ENCODE data around the gene NEU2.
"Not testable (repeated sequence)": the region's sequence is repeated elsewhere in the genome, so short reads cannot be mapped to it uniquely, and the experiment has no call there.

NEU2 gene

DNA sequence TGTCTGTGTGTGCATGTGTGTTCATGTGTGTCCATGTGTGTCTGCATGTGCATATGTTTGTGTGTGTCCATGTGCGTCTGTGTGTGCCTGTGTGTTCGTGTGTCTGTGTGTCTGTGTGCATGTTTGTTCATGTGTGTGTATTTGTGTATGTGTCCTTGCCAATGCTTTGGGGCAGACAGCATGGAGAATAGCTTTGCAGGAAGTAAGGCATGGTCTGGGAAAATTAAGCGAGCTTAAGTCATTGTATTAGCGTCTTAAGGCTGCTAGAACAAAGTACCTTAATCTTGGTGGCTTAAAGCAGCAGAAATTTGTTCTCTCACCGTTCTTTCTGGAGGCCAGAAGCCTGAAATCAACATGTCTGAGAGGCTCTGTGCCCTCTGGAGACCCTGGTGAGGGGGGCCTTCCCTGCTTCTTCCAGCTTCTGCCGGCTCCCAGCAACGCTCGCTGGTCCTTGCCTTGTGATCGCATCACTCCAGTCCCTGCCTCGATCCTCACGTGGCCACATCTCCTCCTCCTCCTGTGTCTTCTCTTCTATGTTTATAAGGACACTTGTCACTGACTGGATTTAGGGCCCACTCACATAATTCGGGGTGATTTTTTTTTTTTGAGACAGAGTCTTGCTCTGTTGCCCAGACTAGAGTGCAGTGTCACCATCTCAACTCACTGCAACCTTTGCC lies 3.8 kb downstream of the NEU2 start:
- DNase-seq, result no peak

DNA sequence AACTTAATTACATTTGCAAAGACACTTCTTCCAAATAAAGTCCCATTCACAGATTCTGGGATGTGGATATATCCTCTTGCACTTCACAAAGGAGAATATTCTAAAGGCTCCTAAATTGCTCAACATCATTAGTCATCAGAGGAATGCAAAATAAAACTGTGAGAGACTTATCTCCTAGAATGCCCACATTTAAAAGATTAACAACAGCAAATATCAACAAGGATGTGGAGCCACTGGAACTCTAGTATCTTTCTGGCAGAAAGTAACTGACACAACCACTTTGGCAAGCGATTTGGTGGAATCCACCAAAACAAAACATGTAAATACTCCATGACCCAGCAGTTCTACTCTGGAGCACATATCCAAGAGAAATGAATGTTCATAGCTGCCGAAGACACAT lies 4.6 kb downstream of the NEU2 start:
- no peak for DNase-seq

DNA sequence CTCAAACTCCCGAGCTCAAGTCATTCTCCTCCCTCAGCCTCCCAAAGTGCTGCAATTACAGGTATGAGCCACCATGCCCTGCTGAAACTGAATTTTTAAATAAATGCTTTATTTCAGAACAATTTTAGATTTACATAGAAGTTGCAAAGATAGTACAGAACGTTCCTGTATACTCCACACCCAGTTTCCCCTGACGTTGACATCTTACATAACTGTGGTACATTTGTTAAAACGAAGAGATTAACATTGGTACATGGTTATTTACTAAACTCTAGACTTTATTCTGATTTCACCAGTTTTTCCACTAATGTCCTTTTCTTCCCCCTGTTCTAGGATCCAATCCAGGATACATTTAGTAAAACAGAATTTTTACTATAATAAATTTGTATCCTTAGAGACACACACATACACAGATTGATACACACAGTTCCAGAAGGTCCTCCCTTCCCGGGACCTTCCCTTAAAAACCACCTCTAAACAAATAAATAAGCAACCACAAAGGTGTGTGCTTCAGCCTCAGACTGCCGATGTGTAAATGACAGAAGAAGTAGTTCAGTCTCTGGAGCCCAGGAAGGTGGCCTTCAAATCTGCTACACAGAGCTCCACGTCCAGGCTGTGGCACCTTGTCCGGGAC lies 6.9 kb downstream of the NEU2 start:
- DNase-seq, result no peak

DNA sequence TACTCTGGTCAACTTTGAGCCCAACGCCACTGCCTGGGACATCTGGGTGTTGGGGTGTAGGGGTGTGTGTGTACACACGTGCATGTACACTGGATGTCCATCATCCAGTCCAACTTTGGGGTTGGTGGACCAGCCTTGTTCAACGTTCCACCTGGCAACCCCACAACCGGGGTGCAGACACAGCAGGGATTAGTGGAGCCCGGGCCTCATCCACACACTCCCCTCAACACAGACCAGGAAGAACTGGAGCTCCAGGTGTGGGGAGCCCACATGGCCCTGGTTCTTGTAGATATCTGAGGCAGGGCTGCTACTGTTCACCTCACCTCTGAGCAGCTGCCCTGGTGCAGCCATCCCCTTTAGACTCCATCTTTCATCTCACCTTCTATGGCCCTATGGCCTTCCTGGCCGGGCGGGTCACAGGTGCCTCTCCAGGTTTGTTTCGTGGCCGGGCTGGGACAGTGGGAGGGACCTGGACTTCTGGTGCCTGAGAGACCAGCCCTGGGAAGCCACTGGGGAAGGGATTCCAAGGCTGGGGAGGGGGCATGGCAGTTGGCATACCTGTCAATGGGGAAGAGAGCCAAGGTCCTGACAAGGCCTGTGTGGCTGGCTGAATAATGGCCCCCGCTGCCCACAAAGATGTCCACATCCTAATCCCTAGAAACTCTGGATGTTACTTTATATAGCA lies 7.5 kb downstream of the NEU2 start:
- DNase-seq, result no peak

DNA sequence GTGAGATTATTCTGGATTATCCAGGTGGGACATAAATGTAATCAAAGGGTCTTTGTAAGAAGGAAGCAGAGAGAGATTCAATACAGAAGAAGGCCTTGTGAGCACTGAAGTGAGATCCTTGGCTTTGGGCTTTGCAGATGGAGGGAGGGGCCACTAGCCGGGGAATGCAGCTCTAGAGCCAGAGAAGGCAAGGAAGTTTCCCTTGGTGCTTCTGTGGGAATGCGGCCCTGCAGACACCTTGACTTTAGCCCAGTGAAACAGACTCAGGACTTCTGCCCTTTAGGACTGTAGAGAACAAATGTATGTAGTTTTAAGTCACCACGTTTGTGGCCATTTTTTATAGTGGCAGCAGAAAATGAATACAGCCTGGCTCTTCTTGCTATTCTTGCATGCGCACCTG lies 8.1 kb downstream of the NEU2 start:
- no peak for DNase-seq

DNA sequence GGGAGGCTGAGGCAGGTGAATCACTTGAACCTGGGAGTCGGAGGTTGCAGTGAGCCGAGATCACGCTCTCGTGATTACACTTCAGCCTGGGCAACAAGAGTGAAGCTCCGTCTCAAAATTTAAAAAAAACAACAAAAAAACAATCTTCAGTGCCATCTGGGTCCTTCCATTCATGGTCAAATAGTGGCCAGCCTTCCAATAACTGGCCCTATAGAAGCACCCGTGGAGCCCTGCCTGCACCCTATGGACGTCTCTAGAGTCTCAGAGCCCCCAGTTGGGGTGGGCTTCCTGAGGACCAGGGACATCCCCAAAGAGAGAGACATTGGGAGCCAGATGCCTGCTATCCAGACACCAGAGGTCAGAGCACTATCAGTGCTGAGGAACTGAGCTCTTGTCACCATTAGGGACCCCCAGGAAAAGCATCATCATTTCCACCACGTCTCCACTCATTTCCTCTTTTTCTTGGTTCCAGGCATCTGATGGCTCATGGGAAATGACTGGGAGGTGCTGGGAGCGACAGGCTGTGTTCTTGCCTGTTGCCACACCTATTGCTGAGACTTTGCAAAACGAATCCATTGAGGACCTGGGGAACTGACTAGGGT lies 9.4 kb downstream of the NEU2 start:
- no peak for DNase-seq

DNA sequence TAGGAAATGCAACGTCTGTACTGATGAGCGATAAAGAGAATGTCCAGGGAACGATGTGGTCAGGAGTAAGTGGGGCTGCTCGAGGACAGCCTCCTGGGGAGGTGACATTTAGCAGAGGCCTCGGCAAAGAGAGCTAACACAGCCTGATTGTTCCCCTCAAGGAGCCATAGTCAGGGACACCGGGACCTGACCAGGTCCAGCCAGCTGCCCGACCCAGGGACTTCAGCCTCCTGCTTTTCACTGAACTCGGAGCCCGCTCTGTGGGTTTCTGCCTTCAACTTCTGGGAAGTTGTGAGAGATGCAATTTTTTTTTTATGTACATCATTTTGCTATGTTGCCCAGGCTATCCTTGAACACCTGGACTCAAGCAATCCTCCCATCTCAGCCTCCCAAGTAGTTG lies 10.1 kb downstream of the NEU2 start:
- no peak for DNase-seq

DNA sequence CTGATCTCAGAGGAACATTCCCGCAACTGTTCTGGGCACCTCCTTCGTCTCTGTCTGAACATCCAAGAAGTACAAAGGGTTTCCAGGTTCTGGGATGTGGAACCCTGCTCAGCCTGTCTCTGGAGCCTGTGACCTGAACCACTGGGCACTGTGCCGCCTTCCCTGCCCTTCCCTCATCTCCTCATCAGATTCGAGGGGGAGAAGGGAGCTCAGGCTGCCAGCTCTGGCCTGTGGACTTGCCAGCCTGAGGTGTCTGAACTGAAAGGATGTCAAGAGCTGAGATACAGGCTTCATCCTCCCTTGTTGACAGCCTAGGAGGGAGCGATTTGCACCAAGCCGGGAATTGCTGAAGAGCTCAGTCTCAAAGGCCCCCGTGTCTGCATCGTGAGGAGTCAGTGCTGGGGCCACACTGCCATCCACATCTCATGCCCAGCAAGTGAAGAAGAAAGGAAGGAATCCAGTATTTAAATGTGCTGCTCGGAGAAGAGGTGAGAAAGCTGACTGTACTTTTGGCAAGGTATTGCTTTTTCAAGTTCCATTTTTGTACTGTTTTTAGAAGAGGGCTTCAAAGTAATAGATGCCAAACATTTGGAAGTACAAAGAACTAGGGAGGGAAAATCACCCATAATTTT lies 12.6 kb downstream of the NEU2 start:
- DNase-seq, result no peak

DNA sequence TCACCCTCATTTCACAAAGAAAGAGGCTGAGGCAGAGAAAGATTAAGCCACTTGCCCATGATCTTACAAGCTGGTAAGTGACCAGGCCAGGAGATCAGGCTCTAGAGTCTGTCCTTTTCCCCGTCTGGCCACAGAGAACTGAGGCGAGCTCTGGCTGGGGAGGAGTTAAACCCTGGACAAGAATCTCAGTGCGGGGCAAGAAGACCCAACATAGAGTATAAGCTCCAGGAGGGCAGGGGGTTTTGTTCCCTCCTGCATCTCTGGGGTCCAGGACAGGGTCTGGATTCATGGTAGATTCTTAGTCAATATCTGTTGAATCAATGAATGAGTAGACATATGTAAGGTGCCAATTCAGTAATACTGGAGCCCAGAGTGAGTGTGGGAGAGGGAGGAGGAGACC lies 14.7 kb downstream of the NEU2 start:
- DNase-seq, result no peak

DNA sequence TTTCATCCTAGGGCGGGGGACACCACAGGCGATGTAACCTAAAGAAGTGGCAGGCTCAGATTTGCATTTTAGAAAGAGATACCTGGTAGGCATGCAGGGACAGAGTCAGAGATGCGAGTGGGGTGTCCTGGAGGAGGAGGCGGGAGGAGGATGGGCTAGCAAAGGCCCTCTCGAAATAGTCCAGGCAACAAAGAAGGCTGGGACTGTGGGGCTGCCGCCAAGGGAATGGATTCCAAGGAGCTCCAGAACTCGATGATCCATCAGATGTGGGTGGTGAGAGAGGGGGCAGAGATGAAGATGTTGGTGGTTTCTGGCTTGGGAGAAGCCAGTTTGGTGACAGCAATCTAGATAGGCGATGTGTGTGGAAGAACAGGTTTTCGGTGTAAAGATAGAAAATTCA lies 15.2 kb downstream of the NEU2 start:
- no peak for DNase-seq

DNA sequence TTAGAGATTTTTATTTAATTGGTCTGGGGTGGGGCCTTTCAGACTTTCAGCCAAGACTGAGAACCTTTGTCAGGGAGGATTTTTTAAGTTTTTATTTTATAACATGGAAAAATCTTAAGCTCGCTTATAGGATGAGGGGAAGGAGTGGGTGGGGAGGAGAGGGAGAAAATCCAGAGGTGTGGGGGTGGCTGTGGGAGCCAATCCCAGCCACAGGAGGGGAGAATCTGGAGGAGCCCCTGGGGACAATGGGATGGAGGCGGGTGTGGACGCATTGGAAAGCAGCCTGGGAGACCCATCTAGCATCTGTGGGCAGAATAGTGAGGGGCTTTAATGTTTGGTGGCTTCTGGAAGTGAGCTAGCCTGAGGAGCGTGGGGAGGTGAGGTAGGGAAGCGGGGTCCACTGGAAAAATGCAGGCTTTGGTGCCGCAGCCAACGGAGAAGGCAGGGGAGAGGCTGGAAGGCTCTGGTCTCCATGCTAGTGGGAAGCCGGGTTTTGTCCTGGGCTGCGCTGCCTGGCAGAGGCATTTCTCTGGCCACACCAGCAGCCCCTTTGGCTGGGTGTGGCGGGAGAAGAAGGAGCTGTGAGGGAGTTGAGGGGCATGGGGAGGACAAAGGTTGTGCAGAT lies 16.2 kb downstream of the NEU2 start:
- DNase-seq, result no peak

DNA sequence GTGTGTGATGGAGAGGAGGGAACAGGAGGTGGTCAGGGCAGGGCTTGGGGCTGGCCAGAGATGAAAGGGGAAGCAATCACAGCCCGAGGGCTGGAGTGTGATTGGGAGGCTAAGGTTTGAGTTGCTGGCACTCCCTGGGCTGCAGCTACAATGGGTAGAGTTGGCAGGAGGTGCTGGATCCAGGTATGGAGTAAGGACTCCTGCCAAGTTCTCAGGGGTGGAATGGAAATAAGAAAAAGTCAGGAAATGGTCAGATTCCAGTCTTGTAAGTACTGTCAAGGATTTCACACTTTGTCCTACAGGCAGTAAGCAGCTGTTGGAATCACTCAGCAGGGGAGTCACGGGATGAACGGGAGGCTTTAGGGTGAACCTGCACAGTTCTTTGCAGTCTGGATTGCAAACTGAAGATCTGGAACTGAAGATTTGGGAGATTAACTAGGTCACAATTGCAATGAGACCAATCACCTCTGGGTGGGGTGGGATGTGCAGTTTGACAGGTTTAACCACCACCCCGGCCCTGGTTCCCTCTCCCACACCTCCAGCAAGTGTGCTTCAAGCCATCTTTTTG lies 16.8 kb downstream of the NEU2 start:
- DNase-seq, result no peak

DNA sequence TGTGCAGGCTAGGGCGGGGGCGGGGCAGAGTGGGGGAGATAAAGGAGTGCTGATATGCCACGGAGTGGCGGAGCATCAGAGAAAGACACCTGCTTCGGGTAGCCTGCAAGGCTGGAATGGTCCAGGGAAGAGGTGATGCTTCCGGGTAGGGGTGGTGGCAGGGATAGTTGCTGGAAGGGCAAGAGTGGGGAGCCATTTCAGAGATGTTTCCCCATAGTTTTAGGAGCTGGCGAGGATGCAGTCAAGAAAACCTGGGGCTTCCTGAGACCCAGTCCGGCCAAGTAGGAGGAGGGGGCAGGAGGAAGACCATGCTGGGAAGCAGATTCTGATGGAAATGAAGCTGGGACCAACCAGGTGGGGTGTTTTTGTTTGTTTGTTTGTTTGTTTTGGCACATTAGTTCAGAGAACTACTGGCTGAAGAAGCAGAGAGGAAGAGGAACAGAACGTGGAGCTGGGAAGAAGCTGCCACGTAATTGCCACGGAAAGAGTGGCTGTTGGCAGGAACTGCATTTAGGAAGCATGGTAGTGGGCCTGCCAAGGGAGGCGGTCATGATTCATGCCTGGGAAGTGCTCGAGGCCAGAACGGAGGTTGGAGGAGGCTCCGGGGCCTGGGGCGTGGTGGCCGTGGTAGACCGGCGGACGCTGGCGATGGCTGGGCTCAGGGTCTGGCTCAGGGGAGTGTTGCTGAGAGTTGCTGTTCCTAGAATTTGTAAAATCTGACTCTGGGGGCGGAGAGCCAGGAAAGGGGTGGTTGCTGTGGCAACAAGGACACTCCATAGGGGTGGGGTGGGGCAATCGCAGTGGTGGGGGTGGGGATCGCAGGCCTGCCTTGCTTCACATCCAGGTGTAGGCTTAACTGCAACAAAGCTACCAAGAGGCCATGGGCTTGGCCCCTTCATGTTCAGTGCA lies 19.0 kb downstream of the NEU2 start:
- DNase-seq, result no peak

DNA sequence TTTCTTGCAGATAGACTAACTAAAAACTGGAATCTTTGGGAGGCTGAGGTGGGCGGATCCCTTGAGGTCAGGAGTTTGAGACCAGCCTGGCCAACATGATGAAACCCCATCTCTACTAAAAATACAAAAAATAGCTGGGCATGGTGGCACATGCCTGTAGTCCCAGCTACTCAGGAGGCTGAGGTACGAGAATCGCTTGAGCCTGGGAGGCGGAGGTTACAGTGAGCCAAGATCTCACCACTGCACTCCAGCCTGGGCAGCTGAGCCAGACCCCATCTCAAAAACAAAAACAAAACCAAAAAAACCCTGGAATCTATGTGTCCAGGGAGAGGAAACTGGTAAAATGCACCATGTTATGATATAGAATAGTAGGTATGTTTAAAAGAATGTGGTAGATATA lies 20.0 kb downstream of the NEU2 start:
- not testable (repeated sequence) for DNase-seq

DNA sequence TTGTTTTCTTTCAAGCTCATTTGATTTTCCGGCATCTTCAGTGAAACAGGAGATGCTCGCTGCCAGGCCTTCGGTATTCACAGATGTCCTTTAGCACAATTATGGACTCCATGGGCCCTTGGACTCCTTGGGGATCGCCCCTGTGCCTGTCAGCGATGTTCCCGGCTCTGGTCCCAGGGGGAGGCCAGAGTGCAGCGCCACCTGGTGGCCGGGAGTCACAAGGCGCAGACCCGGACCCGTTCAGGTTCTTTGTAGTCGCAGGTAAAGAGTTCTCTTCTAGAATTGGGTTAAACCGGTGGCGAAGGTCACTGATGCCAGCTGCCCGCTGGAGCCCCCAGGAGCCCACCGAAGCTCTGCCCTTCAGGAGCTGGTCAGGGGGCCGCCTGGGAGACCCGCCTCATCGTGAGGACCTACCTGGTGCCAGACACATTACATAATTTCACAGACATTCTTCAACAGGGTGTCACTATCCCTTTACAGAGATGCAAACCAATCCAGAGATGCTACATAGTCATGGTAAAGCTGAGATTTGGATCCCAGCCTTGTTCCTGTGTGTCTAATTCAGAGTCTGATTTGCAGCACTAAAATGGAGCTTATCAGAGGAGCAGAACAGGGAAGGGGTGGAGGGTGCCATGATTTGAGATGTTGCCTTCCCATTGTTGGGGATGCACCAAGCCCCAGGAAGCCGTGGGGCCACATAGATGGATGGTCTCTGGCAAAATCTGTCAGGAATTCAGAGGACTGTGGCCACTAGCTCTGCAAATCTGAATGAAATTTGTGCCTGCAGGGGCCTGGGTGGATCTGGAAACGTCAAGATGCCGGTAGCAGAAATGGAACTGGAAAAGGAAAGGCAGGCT lies 21.7 kb downstream of the NEU2 start:
- no peak for DNase-seq

DNA sequence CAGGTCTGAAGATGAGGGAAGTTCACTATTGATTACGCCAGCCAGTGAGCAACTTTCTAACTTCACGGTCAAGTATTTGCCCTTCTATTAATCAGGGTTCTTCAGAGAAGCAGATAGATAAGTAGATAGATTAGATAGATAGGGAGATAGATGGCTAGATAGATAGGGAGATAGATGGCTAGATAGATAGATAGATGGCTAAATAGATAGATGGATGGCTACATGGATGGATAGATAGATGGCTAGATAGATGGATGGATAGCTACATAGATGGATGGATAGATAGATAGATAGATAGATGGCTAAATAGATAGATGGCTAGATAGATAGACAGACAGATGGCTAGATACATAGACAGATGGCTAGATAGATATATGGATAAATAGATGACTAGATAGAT lies 22.9 kb downstream of the NEU2 start:
- no peak for DNase-seq

DNA sequence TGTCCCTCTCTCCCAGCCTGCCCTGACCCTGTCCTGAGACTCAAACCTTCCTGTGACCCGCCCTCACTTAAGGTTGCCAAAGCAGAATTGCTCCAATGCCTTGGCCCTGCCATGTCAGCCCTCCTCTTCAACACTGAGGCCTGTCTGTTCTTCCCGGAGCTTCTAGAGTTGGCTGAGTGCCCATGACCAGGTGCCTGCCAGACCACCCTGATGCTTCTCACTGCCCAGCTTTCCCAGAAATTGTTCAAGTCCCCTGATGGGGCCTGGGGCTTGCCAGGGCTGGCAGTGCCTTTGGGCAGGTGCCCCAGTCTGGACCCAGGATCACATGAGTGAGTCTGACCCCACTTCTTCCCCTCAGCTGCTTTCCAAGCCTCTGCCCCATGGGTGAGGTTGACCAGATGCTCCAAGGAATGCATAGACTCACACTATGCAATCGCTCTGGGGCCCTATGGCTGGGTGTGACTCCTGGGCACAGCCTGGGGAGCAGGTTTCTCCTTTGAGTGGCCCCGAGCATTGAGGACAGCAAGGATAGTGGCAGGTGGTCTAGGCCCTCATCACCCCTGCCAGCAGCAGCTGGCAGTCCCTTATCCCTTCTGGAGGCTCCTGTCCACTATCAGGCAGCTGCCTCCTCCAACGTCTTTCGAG lies 24.6 kb downstream of the NEU2 start:
- no peak for DNase-seq

DNA sequence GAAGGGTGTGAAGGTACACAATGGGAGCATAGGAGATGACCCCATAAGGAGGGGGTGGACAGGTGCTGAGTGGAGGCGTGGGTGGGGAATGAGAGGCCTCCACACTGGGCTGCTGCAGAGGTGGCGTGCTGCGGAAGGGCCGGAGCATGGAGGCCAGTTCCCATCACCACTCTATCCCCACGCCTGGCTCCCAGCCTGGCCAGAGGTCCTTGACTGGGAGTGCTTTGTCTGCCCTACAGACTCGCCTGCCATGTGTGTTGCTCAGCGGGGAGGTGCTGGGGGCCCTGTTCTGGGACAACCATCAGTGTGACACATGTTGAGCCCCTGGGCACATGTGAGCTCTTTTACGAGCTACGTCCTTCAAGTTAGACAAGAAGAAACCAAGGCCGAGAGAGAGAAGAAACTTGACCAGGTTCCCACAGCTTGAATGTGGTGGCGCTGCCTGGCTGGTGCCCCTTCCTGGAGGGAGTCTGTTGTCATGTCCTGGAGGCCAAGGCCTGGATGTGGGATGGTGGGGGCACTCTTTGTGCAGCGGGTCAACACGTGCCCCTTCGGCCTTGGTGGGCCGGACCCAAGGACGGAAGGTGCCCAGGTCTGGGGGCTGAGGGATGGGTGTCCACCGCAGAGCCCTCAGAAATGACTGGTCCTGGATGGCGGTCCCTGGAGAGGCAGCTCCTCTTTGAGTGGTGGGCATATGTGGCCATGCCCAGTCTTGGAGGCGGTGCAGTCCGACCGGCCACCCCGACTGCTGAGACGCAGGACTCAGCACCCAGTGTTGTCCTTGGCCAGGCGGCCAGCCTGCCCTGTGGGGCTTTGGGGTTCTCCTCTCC lies 26.5 kb downstream of the NEU2 start:
- DNase-seq, result no peak

DNA sequence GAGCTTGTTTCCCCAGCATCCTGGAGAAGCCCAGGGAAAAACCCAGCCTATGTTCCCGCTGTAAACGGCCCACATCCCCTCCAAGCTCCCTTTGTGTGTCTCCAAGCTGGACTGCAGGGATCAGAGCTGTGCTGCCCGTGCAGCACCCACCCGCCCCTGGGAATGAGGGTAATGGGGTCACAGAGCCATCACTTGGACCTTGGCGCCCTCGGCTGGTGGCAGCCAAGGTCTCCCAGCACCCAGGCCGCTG lies 27.0 kb downstream of the NEU2 start:
- no peak for DNase-seq
